Neural cell (in vitro differentiated cells): ENCODE data around the gene CENPP. TPM values are rescaled to one million over a fixed set of nuclear protein-coding genes. Genes with fewer than 3 reads are reported as not detected.

Experiments used
- H2AFZ ChIP-seq: fragments of 200-600, 300-800 bp; sonication (generic), shearing (Covaris generic); 2 replicates; pipeline ENCODE4 v1.6.0; 2014; ENCODE audit warnings: low read depth, mild to moderate bottlenecking, antibody characterized with exemption, low read length, moderate library complexity
- H3F3A ChIP-seq: fragments of 200-600 bp; shearing (Covaris generic); 2 replicates; pipeline ENCODE4 v1.6.1; 2016; ENCODE audit warnings: mild to moderate bottlenecking, moderate library complexity, mixed read lengths, antibody characterized with exemption, low read length; ENCODE audit not compliant: insufficient read depth, poor library complexity, severe bottlenecking
- H3K27ac ChIP-seq: fragments of 200-600, 300-800 bp; sonication (generic), shearing (Covaris generic); 2 replicates; pipeline ENCODE4 v1.5.1; 2014; ENCODE audit warnings: mild to moderate bottlenecking, low read length, moderate library complexity
- H3K27me3 ChIP-seq: fragments of 300-800, 200-600 bp; sonication (generic), shearing (Covaris generic); 2 replicates; pipeline ENCODE4 v1.6.0; 2014; ENCODE audit warnings: mild to moderate bottlenecking, low read depth, low read length, moderate library complexity; ENCODE audit not compliant: insufficient read depth
- H3K36me3 ChIP-seq: fragments of 300-800, 200-600 bp; sonication (generic), shearing (Covaris generic); 2 replicates; pipeline ENCODE4 v1.5.1; 2014; ENCODE audit warnings: mild to moderate bottlenecking, antibody characterized with exemption, low read length, moderate library complexity; ENCODE audit not compliant: insufficient read depth
- H3K4me2 ChIP-seq: fragments of 300-800, 200-600 bp; sonication (generic), shearing (Covaris generic); 2 replicates; pipeline ENCODE4 v1.6.0; 2014; ENCODE audit warnings: mild to moderate bottlenecking, low read length
- H3K4me3 ChIP-seq: fragments of 300-800, 200-600 bp; sonication (generic), shearing (Covaris generic); 2 replicates; pipeline ENCODE4 v1.5.1; 2014; ENCODE audit warnings: mild to moderate bottlenecking, low read length, moderate library complexity
- H3K79me2 ChIP-seq: fragments of 200-600 bp; shearing (Covaris generic); replicated peaks from 2 replicates; pipeline ENCODE4 v1.6.0; 2014; ENCODE audit warnings: mild to moderate bottlenecking, low read length, moderate library complexity; ENCODE audit not compliant: insufficient read depth
- H3K9ac ChIP-seq: fragments of 300-800, 200-600 bp; sonication (generic), shearing (Covaris generic); 2 replicates; pipeline ENCODE4 v1.6.1; 2016; ENCODE audit warnings: mild to moderate bottlenecking, low read length, mixed read lengths
- H3K9me2 ChIP-seq: fragments of 200-600 bp; shearing (Covaris generic); 2 replicates; pipeline ENCODE4 v1.6.1; 2016; ENCODE audit warnings: mild to moderate bottlenecking, low read length, mixed read lengths; ENCODE audit not compliant: insufficient read depth
- H3K9me3 ChIP-seq: fragments of 200-600, 300-800 bp; sonication (generic), shearing (Covaris generic); 2 replicates; pipeline ENCODE4 v1.6.1; 2016; ENCODE audit warnings: mild to moderate bottlenecking, mixed run types, low read length, moderate library complexity, mixed read lengths
- H4K20me1 ChIP-seq: fragments of 200-600 bp; shearing (Covaris generic); 2 replicates; pipeline ENCODE4 v1.6.1; 2016; ENCODE audit warnings: mild to moderate bottlenecking, mixed run types; ENCODE audit not compliant: insufficient read depth
- CTCF ChIP-seq: fragments of 450-650 bp; IDR thresholded peaks from 2 replicates; pipeline ENCODE4 v1.5.1; 2014; ENCODE audit warnings: antibody characterized with exemption, mild to moderate bottlenecking, moderate library complexity; ENCODE audit not compliant: poor library complexity, severe bottlenecking
- EP300 ChIP-seq: fragments of 450-650 bp; conservative IDR thresholded peaks from 2 replicates; pipeline ENCODE4 v1.6.1; 2014; ENCODE audit warnings: antibody characterized with exemption, mild to moderate bottlenecking, moderate library complexity; ENCODE audit not compliant: poor library complexity, severe bottlenecking
- EZH2 ChIP-seq: fragments of 200-600, 300-800 bp; shearing (Covaris generic), sonication (generic); IDR thresholded peaks from 2 replicates; pipeline ENCODE4 v1.6.1; 2014; ENCODE audit warnings: antibody characterized with exemption, low read length, borderline replicate concordance, mild to moderate bottlenecking; ENCODE audit not compliant: insufficient read depth, poor library complexity, severe bottlenecking
- MXI1 ChIP-seq: fragments of 450-650 bp; conservative IDR thresholded peaks from 2 replicates; pipeline ENCODE4 v1.6.1; 2014; ENCODE audit warnings: antibody characterized with exemption, mild to moderate bottlenecking; ENCODE audit not compliant: poor library complexity, severe bottlenecking
- POLR2AphosphoS5 ChIP-seq: IDR thresholded peaks from 2 replicates; pipeline ENCODE4 v1.6.1; 2012
- RAD21 ChIP-seq: fragments of 450-650 bp; conservative IDR thresholded peaks from 2 replicates; pipeline ENCODE4 v1.6.1; 2014; ENCODE audit warnings: antibody characterized with exemption, mild to moderate bottlenecking, moderate library complexity
- REST ChIP-seq: IDR thresholded peaks from 2 replicates; pipeline ENCODE4 v1.6.1; 2012; ENCODE audit warnings: borderline replicate concordance
- SMC3 ChIP-seq: fragments of 450-650 bp; conservative IDR thresholded peaks from 2 replicates; pipeline ENCODE4 v1.6.1; 2014; ENCODE audit warnings: antibody characterized with exemption, mild to moderate bottlenecking, moderate library complexity; ENCODE audit not compliant: poor library complexity
- TAF1 ChIP-seq: IDR thresholded peaks from 2 replicates; pipeline ENCODE4 v1.6.1; 2012; ENCODE audit warnings: low read depth
- polyA plus RNA-seq: library from polyadenylated mRNA; depleted of rRNA; stranded (reverse); fragments of >200 nt; gene quantifications from 2 replicates; pipeline ENCODE4 v1.2.3, GENCODE V29; 2014

Gene CENPP
- polyA plus RNA-seq, 1 donor from 2014 or later: 5.0 TPM

- Histone ChIP-seq H2AFZ (peak overlapping the region; percentile 93), H3K4me2 (peak overlapping the region; percentile 81), H3K9ac (peak overlapping the region; percentile 91), H3K9me3 (no peaks in the 10 kb centered on the region), H3K79me2 (peaks cover 10% of the 10 kb centered on the region), H4K20me1 (no peaks in the 10 kb centered on the region), H3K9me2 (no peaks in the 10 kb centered on the region), H3K4me3 (peak overlapping the region; percentile 85), H3K27me3 (no peaks in the 10 kb centered on the region), H3F3A (no peaks in the 10 kb centered on the region), H3K27ac (peak overlapping the region; percentile 91), H3K36me3 (no peaks in the 10 kb centered on the region)
- TF ChIP-seq POLR2AphosphoS5 (no peak), CTCF (no peak), TAF1 (no peak), REST (no peak), SMC3 (no peak), RAD21 (peak; percentile 51), EP300 (no peak)
Observed at GRCh38 chr9:92324889-92325268, 874 bp upstream of the CENPP start.

GRCh38 chr9:92325991-92326500 lies 293 bp downstream of the CENPP start:
- H3K9me3 ChIP-seq: no peaks in the 10 kb centered on the region
- peak overlapping the region; percentile 96 for H3K4me2 ChIP-seq
- no peaks in the 10 kb centered on the region for H4K20me1 ChIP-seq
- H2AFZ ChIP-seq: peak overlapping the region; percentile 93
- H3K9me2 ChIP-seq: no peaks in the 10 kb centered on the region
- TF ChIP-seq RAD21 (peak; percentile 34), CTCF (no peak), EZH2 (no peak), MXI1 (peak; percentile 19)
- H3K27ac ChIP-seq: peak overlapping the region; percentile 91
- peak overlapping the region; percentile 91 for H3K9ac ChIP-seq
- peaks cover 10% of the 10 kb centered on the region for H3K79me2 ChIP-seq
- H3F3A ChIP-seq: no peaks in the 10 kb centered on the region
- H3K4me3 ChIP-seq: peak overlapping the region; percentile 85
- no peaks in the 10 kb centered on the region for H3K36me3 ChIP-seq
- H3K27me3 ChIP-seq: no peaks in the 10 kb centered on the region
